Trophoblast cell (in vitro differentiated cells and primary cell): ENCODE results near the gene SNX14.

Experiments
- DNase-seq, 2 donors: peaks; one replicate each; pipeline ENCODE4 v3.0.0-alpha.2; 2016
- H2AFZ ChIP-seq: 2 replicates; pipeline ENCODE4 v1.6.1; 2013; ENCODE audit warnings: low read length, moderate library complexity, mild to moderate bottlenecking; ENCODE audit not compliant: insufficient read depth, poor library complexity
- H2AK5ac ChIP-seq: 2 replicates; pipeline ENCODE4 v1.6.1; 2013; ENCODE audit warnings: mild to moderate bottlenecking, low read length
- H2BK120ac ChIP-seq: 2 replicates; pipeline ENCODE4 v1.6.1; 2013; ENCODE audit warnings: low read length, mild to moderate bottlenecking, moderate library complexity; ENCODE audit not compliant: insufficient read depth, poor library complexity
- H2BK12ac ChIP-seq: 2 replicates; pipeline ENCODE4 v1.6.1; 2013; ENCODE audit warnings: mild to moderate bottlenecking, low read length, moderate library complexity
- H2BK5ac ChIP-seq: 2 replicates; pipeline ENCODE4 v1.6.1; 2013; ENCODE audit warnings: low read length, low read depth, moderate library complexity, mild to moderate bottlenecking; ENCODE audit not compliant: poor library complexity
- H3K14ac ChIP-seq: 2 replicates; pipeline ENCODE4 v1.6.1; 2013; ENCODE audit warnings: mild to moderate bottlenecking, low read length
- H3K18ac ChIP-seq: 2 replicates; pipeline ENCODE4 v1.6.1; 2013; ENCODE audit warnings: mild to moderate bottlenecking, low read length
- H3K23ac ChIP-seq: 2 replicates; pipeline ENCODE4 v1.6.1; 2013; ENCODE audit warnings: low read length
- H3K27ac ChIP-seq: 2 replicates; pipeline ENCODE4 v1.5.1; 2013; ENCODE audit warnings: low read depth, mild to moderate bottlenecking, inconsistent platforms, low read length, moderate library complexity
- H3K27me3 ChIP-seq: 2 replicates; pipeline ENCODE4 v1.6.1; 2013; ENCODE audit warnings: inconsistent platforms, mild to moderate bottlenecking, low read length, moderate library complexity; ENCODE audit not compliant: insufficient read depth
- H3K36me3 ChIP-seq, 2 experiments: 1 replicate in 1 of 2; 2 replicates in 1 of 2; pipeline ENCODE4 v1.6.1; 2013; ENCODE audit warnings: low read length in 2 of 2, mild to moderate bottlenecking in 2 of 2, moderate library complexity in 1 of 2; ENCODE audit not compliant: insufficient read depth in 2 of 2, control insufficient read depth in 1 of 2
- H3K4ac ChIP-seq: 2 replicates; pipeline ENCODE4 v1.6.1; 2013; ENCODE audit warnings: low read depth, mild to moderate bottlenecking, low read length, moderate library complexity
- H3K4me1 ChIP-seq, 2 experiments: 1 replicate in 1 of 2; 2 replicates in 1 of 2; pipeline ENCODE4 v1.6.1; 2013; ENCODE audit warnings: low read length in 2 of 2, mild to moderate bottlenecking in 2 of 2, moderate library complexity in 1 of 2; ENCODE audit not compliant: insufficient read depth in 2 of 2, control insufficient read depth in 1 of 2
- H3K4me2 ChIP-seq: 2 replicates; pipeline ENCODE4 v1.6.1; 2013; ENCODE audit warnings: inconsistent platforms, mild to moderate bottlenecking, low read length, moderate library complexity
- H3K4me3 ChIP-seq: 2 replicates; pipeline ENCODE4 v1.5.1; 2013; ENCODE audit warnings: mild to moderate bottlenecking, low read depth, low read length, inconsistent platforms
- H3K79me1 ChIP-seq: one replicate; pipeline ENCODE4 v1.6.1; 2013; ENCODE audit warnings: low read length
- H3K79me2 ChIP-seq: 2 replicates; pipeline ENCODE4 v1.6.1; 2013; ENCODE audit warnings: low read length, mild to moderate bottlenecking; ENCODE audit not compliant: control insufficient read depth, insufficient read depth, poor library complexity
- H3K9ac ChIP-seq: 2 replicates; pipeline ENCODE4 v1.6.1; 2013; ENCODE audit warnings: mild to moderate bottlenecking, low read length
- H3K9me3 ChIP-seq: 2 replicates; pipeline ENCODE4 v1.6.1; 2013; ENCODE audit warnings: low read depth, mild to moderate bottlenecking, control low read depth, inconsistent platforms, low read length; ENCODE audit not compliant: insufficient read depth
- H4K12ac ChIP-seq: 2 replicates; pipeline ENCODE4 v1.6.1; 2013; ENCODE audit warnings: low read depth, mild to moderate bottlenecking, low read length, moderate library complexity
- H4K8ac ChIP-seq: 2 replicates; pipeline ENCODE4 v1.6.1; 2013; ENCODE audit warnings: low read depth, mild to moderate bottlenecking, low read length, moderate library complexity
- H4K91ac ChIP-seq: one replicate; pipeline ENCODE4 v1.6.1; 2013; ENCODE audit warnings: low read depth, mild to moderate bottlenecking, low read length, moderate library complexity
- WGBS: extraction: QIAGEN DNeasy Blood & Tissue Kit; methylation state at CpG from one replicate; pipeline ENCODE4 v1.1.7; 2013; ENCODE audit warnings: missing lambda C conversion rate; ENCODE audit not compliant: insufficient read length, insufficient coverage; ENCODE audit errors: extremely low coverage; 5-methylcytosine and 5-hydroxymethylcytosine counted together

Gene SNX14

GRCh38 chr6:85612690-85613474, 19.2 kb upstream of the SNX14 start:
- Histone ChIP-seq H3K36me3 (peaks cover 12 to 19% of the 10 kb centered on the region in 2 experiments), H4K91ac (no peak overlapping the region), H3K4ac (no peak overlapping the region), H3K27me3 (no peaks in the 10 kb centered on the region), H4K8ac (no peak overlapping the region), H3K23ac (no peak overlapping the region), H2AFZ (no peak overlapping the region), H4K12ac (no peak overlapping the region), H3K79me1 (no peaks in the 10 kb centered on the region), H2AK5ac (no peak overlapping the region), H2BK120ac (no peak overlapping the region), H3K4me1 (no peaks in the 10 kb centered on the region), H3K9me3 (no peaks in the 10 kb centered on the region), H3K14ac (no peak overlapping the region), H3K79me2 (no peaks in the 10 kb centered on the region), H3K4me3 (no peak overlapping the region), H3K4me2 (no peak overlapping the region), H3K27ac (no peak overlapping the region), H2BK12ac (no peak overlapping the region), H3K18ac (no peak overlapping the region), H2BK5ac (no peak overlapping the region), H3K9ac (no peak overlapping the region)
- no CpG with 5 or more reads among the region's 4 CpGs for WGBS
- DNase-seq: no peak

GRCh38 chr6:85610182-85610895, 16.7 kb upstream of the SNX14 start:
- no peak overlapping the region for H3K27ac ChIP-seq
- no peak overlapping the region for H3K4ac ChIP-seq
- H4K91ac ChIP-seq: no peak overlapping the region
- no peaks in the 10 kb centered on the region for H3K79me2 ChIP-seq
- no peaks in the 10 kb centered on the region for H3K9me3 ChIP-seq
- H2AFZ ChIP-seq: no peak overlapping the region
- H2AK5ac ChIP-seq: no peak overlapping the region
- no peak overlapping the region for H4K8ac ChIP-seq
- H3K23ac ChIP-seq: no peak overlapping the region
- H3K36me3 ChIP-seq: peaks cover 5 to 8% of the 10 kb centered on the region in 2 experiments
- no peak overlapping the region for H3K4me3 ChIP-seq
- WGBS: no CpG with 5 or more reads among the region's 2 CpGs
- H3K18ac ChIP-seq: no peak overlapping the region
- H3K27me3 ChIP-seq: no peaks in the 10 kb centered on the region
- H3K9ac ChIP-seq: no peak overlapping the region
- H2BK5ac ChIP-seq: no peak overlapping the region
- H3K4me2 ChIP-seq: no peak overlapping the region
- H2BK12ac ChIP-seq: no peak overlapping the region
- H4K12ac ChIP-seq: no peak overlapping the region
- no peak overlapping the region for H3K14ac ChIP-seq
- H2BK120ac ChIP-seq: no peak overlapping the region
- H3K4me1 ChIP-seq: no peaks in the 10 kb centered on the region
- H3K79me1 ChIP-seq: no peaks in the 10 kb centered on the region
- DNase-seq: no peak

GRCh38 chr6:85602100-85602499, 8.4 kb upstream of the SNX14 start:
- H3K9ac ChIP-seq: no peak overlapping the region
- H3K27me3 ChIP-seq: no peaks in the 10 kb centered on the region
- no peak overlapping the region for H2BK120ac ChIP-seq
- no peaks in the 10 kb centered on the region for H3K79me1 ChIP-seq
- H3K14ac ChIP-seq: no peak overlapping the region
- no peak overlapping the region for H3K4me2 ChIP-seq
- no CpG with 5 or more reads among the region's 4 CpGs for WGBS
- no peaks in the 10 kb centered on the region for H3K9me3 ChIP-seq
- no peak overlapping the region for H2AFZ ChIP-seq
- DNase-seq: no peak
- peaks cover 0 to 4% of the 10 kb centered on the region in 2 experiments for H3K36me3 ChIP-seq
- no peak overlapping the region for H4K12ac ChIP-seq
- no peak overlapping the region for H3K4ac ChIP-seq
- no peak overlapping the region for H3K4me3 ChIP-seq
- H4K91ac ChIP-seq: no peak overlapping the region
- no peak overlapping the region for H2AK5ac ChIP-seq
- no peak overlapping the region for H3K23ac ChIP-seq
- no peak overlapping the region for H2BK5ac ChIP-seq
- H3K27ac ChIP-seq: no peak overlapping the region
- H3K4me1 ChIP-seq: no peaks in the 10 kb centered on the region
- no peaks in the 10 kb centered on the region for H3K79me2 ChIP-seq
- no peak overlapping the region for H2BK12ac ChIP-seq
- no peak overlapping the region for H3K18ac ChIP-seq
- H4K8ac ChIP-seq: no peak overlapping the region

DNA sequence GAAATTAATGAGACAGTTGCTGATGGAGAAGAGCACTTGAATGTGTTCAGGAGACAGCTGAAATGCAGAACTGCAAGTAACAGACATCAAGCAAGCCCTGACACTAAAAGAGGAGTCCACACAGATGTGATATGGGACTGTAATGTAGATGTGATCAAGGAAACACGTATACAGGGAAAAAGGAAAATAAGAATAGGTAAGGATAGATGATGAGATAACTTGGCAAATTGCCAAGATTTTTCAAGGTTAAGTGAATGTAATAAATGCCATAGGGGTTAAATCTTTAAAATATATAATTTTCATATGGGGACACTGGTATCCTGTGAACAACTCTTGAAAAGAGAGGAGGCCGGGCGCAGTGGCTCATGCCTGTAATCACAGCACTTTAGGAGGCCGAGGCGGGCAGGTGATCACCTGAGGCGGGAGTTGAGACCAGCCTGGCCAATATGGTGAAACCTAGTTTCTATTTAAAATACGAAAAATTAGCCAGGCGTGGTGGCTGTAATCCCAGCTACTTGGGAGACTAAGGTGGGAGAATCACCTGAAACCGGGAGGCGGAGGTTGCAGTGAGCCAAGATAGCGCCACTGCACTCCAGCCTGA, 7.2 kb upstream of the SNX14 start:
- Histone ChIP-seq H2BK12ac (no peak overlapping the region), H4K8ac (no peak overlapping the region), H3K9ac (no peak overlapping the region), H3K23ac (no peak overlapping the region), H4K12ac (no peak overlapping the region), H3K18ac (no peak overlapping the region), H3K27ac (no peak overlapping the region), H3K9me3 (no peaks in the 10 kb centered on the region), H3K27me3 (no peaks in the 10 kb centered on the region), H2AK5ac (no peak overlapping the region), H3K14ac (no peak overlapping the region), H3K4me3 (no peak overlapping the region), H3K79me2 (no peaks in the 10 kb centered on the region), H3K4me2 (no peak overlapping the region), H4K91ac (no peak overlapping the region), H3K4ac (no peak overlapping the region), H3K36me3 (peaks cover 0 to 4% of the 10 kb centered on the region in 2 experiments), H2AFZ (no peak overlapping the region), H2BK120ac (no peak overlapping the region), H3K79me1 (no peaks in the 10 kb centered on the region), H3K4me1 (no peaks in the 10 kb centered on the region), H2BK5ac (no peak overlapping the region)
- no CpG with 5 or more reads among the region's 11 CpGs for WGBS
- DNase-seq: no peak
